Prostate gland (tissue), 2 donors: ENCODE data around the gene KLK10. TPM values are rescaled to one million over a fixed set of nuclear protein-coding genes. Genes with fewer than 3 reads are reported as not detected.

Experiments
- DNase-seq: peaks from one replicate; pipeline ENCODE4 v3.0.0-alpha.2; 2019; ENCODE audit warnings: low spot score
- H3K27ac ChIP-seq, 2 donors: fragments of 200-600 bp; sonication (generic); 2 replicates each; pipeline ENCODE4 v1.5.1; 2017 to 2019
- H3K27me3 ChIP-seq: fragments of 200-600 bp; sonication (generic); replicated peaks from 2 replicates; pipeline ENCODE4 v1.5.1; 2019; ENCODE audit not compliant: insufficient read depth
- H3K36me3 ChIP-seq, 2 donors: fragments of 200-600 bp; sonication (generic); 1 replicate in 1 of 2; 2 replicates in 1 of 2; pipeline versions ENCODE4 v1.5.1 to v1.8.1; 2017 to 2019
- H3K4me1 ChIP-seq: fragments of 200-600 bp; sonication (generic); replicated peaks from 2 replicates; pipeline ENCODE4 v1.5.1; 2019
- H3K4me3 ChIP-seq, 2 donors: fragments of 200-600 bp; sonication (generic); 2 replicates each; pipeline ENCODE4 v1.5.1; 2017 to 2019
- H3K9me3 ChIP-seq: fragments of 200-600 bp; sonication (generic); 2 replicates; pipeline ENCODE4 v1.5.1; 2017
- POLR2A ChIP-seq: fragments of 450-650 bp; IDR thresholded peaks from one replicate; pipeline ENCODE4 v1.6.1; 2016; ENCODE audit warnings: antibody characterized with exemption, mild to moderate bottlenecking
- POLR2AphosphoS5 ChIP-seq: sonication (generic); formaldehyde crosslinking; IDR thresholded peaks from one replicate; pipeline ENCODE4 v1.6.1; 2017; ENCODE audit warnings: antibody characterized with exemption
- WGBS: methylation state at CpG from one replicate; pipeline ENCODE4 v1.1.5; 2018; 5-methylcytosine and 5-hydroxymethylcytosine counted together
- intact Hi-C: fragments of 100-400 bp; cut with DNase I; formaldehyde crosslinking; loops from one replicate; pipeline ENCODE4 v1.14.2; 2022
- total RNA-seq, 2 donors: library from RNA; depleted of rRNA; stranded (reverse); fragments of >200 nt; gene quantifications; one replicate each; pipeline ENCODE4 v1.1.0, GENCODE V29; 2016
- TF ChIP-seq, protein P1 (sequence below), 4 experiments: fragments of 200-600 bp in 2 of 4; fragments of 450-650 bp in 2 of 4; sonication (generic) in 2 of 4; IDR thresholded peaks; 1 replicate in 3 of 4; 2 replicates in 1 of 4; pipeline ENCODE4 v1.5.1; 2016 to 2019; ENCODE audit warnings: antibody characterized with exemption in 4 of 4, mild to moderate bottlenecking in 2 of 4, moderate library complexity in 2 of 4

KLK10 gene
- total RNA-seq, 2 donors from 2014 or later: 7.4 to 49.6 TPM

DNA sequence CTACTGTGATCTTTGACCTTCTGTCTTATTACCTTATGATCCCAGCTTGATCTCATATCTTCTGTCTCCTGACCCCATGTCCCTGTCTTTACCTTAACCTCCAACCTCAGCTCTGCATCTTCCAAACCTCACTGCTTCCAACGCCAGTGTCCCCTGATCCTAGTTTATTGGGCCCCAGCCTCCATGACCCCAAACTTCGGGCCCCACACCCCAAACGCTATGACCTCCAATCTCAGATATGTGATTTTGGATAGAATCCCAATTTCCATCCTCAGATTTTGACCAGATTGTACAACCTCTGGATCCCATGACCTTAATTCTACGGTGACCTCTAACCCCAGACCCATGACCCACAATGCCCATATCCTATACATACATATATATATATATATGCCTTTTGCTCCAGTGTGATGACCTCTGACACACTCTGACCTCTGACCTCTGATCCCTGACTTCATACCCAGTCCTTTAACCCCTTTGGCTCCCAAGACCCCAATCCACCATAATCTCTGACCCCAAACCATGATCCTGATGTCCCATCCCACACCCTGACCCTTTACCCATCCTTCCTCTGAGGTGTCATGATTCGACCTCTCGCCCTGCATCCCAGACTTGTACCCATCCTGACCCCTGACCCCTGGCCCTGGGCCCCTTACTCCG is 11.8 kb upstream of the KLK10 start:
- Histone ChIP-seq H3K27me3 (no peaks in the 10 kb centered on the region), H3K27ac (no peak overlapping the region), H3K4me1 (no peaks in the 10 kb centered on the region), H3K4me3 (no peak overlapping the region), H3K36me3 (no peaks in the 10 kb centered on the region), H3K9me3 (no peaks in the 10 kb centered on the region)
- TF ChIP-seq POLR2A (no peak), POLR2AphosphoS5 (no peak)
- TF ChIP-seq, protein P1, sequence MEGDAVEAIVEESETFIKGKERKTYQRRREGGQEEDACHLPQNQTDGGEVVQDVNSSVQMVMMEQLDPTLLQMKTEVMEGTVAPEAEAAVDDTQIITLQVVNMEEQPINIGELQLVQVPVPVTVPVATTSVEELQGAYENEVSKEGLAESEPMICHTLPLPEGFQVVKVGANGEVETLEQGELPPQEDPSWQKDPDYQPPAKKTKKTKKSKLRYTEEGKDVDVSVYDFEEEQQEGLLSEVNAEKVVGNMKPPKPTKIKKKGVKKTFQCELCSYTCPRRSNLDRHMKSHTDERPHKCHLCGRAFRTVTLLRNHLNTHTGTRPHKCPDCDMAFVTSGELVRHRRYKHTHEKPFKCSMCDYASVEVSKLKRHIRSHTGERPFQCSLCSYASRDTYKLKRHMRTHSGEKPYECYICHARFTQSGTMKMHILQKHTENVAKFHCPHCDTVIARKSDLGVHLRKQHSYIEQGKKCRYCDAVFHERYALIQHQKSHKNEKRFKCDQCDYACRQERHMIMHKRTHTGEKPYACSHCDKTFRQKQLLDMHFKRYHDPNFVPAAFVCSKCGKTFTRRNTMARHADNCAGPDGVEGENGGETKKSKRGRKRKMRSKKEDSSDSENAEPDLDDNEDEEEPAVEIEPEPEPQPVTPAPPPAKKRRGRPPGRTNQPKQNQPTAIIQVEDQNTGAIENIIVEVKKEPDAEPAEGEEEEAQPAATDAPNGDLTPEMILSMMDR (IDR thresholded peaks at IDR 0.05): no peak
- intact Hi-C loops: no loop called here
- WGBS: 90% methylated on average over 7 of the region's 7 CpGs
- no peak for DNase-seq

DNA sequence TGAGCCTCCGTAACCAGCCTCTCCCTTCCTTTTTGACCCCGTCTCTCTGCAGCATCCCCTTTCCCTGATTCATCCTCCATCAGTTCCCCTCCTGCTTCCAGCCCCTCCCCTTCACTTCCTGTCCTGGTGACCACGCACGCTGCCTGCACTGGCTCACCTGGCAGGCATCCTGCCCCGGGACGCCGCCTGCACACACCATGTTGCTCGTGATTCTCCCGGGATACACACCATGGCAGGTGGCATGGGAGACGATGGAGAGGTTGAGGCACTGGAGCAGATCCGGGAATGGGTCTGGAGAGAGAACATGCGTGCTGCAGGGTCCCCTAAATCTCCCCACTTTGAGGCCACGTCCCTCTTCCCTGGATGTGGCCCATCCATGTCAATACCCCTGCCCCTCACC is 11.1 kb upstream of the KLK10 start:
- no peaks in the 10 kb centered on the region for H3K4me1 ChIP-seq
- no peaks in the 10 kb centered on the region for H3K36me3 ChIP-seq
- no peak for DNase-seq
- intact Hi-C loops: no loop called here
- TF ChIP-seq POLR2AphosphoS5 (no peak), POLR2A (no peak)
- TF ChIP-seq, protein P1 (IDR thresholded peaks at IDR 0.05): no peak
- no peak overlapping the region for H3K27ac ChIP-seq
- no peaks in the 10 kb centered on the region for H3K9me3 ChIP-seq
- no peaks in the 10 kb centered on the region for H3K27me3 ChIP-seq
- 84% methylated on average over 13 of the region's 13 CpGs for WGBS
- no peak overlapping the region for H3K4me3 ChIP-seq

GRCh38 chr19:51029718-51030117 is 10.2 kb upstream of the KLK10 start:
- Histone ChIP-seq H3K9me3 (no peaks in the 10 kb centered on the region), H3K4me3 (no peak overlapping the region), H3K27me3 (no peaks in the 10 kb centered on the region), H3K4me1 (no peaks in the 10 kb centered on the region), H3K27ac (no peak overlapping the region), H3K36me3 (no peaks in the 10 kb centered on the region)
- WGBS: 89% methylated on average over 2 of the region's 2 CpGs
- intact Hi-C loops: no loop called here
- TF ChIP-seq POLR2A (no peak), POLR2AphosphoS5 (no peak)
- TF ChIP-seq, protein P1 (IDR thresholded peaks at IDR 0.05): no peak
- DNase-seq: no peak

DNA sequence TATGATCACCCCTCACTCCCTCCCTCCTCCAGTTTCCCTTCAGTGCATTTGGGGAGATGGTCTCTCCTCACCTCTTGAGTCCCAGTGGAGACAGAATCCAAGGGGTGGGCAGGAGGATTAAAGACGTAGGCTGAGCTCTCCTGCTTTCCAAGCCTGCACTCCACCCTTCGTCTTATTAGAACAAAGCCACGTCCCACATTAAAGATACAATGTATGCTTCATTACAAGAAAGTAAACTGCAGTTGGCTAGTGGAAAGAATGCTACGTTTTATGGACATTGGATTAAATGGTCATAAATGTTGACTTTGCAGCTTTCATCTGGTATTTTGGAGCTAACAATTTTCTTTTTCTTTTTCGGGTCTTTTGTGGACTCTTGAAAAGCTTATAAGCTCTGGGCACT is 8.4 kb upstream of the KLK10 start:
- Histone ChIP-seq H3K27me3 (no peaks in the 10 kb centered on the region), H3K36me3 (no peaks in the 10 kb centered on the region), H3K4me1 (no peaks in the 10 kb centered on the region), H3K4me3 (peak overlapping the region; percentile 36 to 38), H3K9me3 (no peaks in the 10 kb centered on the region), H3K27ac (peak overlapping the region; percentile 83 to 86)
- no peak for DNase-seq
- TF ChIP-seq, protein P1 (IDR thresholded peaks at IDR 0.05): peak in 1 of 4 experiments; percentile 5
- peak; percentile 57 for TF ChIP-seq POLR2AphosphoS5
- no peak for TF ChIP-seq POLR2A
- intact Hi-C loops: no loop called here
- 14% methylated on average over 5 of the region's 5 CpGs for WGBS

GRCh38 chr19:51027126-51027806 is 7.8 kb upstream of the KLK10 start:
- peak; percentile 31 for DNase-seq
- no peaks in the 10 kb centered on the region for H3K27me3 ChIP-seq
- peak overlapping the region; percentile 83 to 86 for H3K27ac ChIP-seq

More at GRCh38 chr19:51027126-51027806, 7.8 kb upstream of the KLK10 start:
- intact Hi-C loops: no loop called here
- Histone ChIP-seq H3K4me3 (peak overlapping the region; percentile 36 to 38), H3K9me3 (no peaks in the 10 kb centered on the region), H3K36me3 (no peaks in the 10 kb centered on the region), H3K4me1 (no peaks in the 10 kb centered on the region)
- whole genome bisulfite sequencing: 33% methylated on average over 13 of the region's 14 CpGs
- TF ChIP-seq, protein P1 (IDR thresholded peaks at IDR 0.05): no peak
- TF ChIP-seq POLR2A: peak; percentile 63
- no peak for TF ChIP-seq POLR2AphosphoS5
